ENCODE results near the gene CORO2B.
"Not testable (repeated sequence)": the region's sequence is repeated elsewhere in the genome, so short reads cannot be mapped to it uniquely, and the experiment has no call there.

CORO2B gene

DNA sequence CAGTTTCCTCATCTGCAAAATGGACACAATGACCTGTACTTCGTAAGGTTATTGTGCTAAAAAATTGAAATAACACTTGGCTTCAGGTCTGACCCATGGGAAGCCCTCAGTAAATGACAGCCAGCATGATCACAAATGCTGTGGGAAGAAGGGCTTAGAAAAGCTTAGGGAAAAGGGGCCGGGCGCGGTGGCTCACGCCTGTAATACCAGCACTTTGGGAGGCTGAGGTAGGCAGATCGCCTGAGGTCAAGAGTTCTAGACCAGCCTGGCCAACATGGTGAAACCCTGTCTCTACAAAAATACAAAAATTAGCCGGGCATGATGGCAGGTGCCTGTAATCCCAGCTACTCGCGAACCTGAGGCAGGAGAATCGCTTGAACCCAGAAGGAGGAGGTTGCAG, 102.0 kb downstream of the CORO2B start:
- DNase-seq = not testable (repeated sequence)

DNA sequence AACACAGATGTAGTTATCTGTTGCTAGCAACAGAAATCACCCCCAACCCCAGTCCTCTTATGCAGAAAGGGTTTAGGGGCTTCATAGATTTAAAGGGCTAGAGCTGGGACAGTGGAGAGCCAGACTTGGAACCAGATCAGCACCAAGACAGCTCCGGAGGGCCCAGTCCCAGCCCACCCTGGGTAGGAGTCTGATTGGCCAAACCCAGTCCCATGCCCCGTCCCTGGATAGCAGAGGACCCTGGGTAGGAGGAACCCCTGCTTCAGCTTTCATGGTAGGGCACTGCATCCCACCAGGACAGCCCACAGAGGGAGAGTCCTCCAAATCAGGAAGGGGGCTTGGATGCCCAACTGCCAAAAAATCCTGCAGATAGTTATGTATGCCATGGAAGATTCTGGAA, 103.0 kb downstream of the CORO2B start:
- DNase-seq = no peak

DNA sequence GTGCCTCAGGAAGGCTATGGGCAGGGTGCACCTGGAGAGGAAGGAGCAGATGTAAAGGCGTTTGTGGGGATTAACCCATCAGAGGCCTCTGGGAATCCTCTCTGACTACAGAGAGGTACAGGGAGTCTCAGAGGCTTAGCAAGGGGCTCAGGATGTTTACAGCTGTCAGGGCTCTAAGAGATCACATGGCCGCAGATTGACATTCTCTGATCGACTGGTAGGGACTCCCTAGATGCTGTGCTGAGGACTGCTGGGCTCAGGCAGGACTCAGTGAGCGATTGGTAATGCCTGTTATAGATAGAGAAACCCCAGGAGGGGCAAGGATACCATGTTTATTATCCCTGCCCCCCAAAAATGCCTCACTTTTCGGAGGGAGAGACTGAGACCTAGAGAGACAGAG, 103.5 kb downstream of the CORO2B start:
- DNase-seq = no peak

DNA sequence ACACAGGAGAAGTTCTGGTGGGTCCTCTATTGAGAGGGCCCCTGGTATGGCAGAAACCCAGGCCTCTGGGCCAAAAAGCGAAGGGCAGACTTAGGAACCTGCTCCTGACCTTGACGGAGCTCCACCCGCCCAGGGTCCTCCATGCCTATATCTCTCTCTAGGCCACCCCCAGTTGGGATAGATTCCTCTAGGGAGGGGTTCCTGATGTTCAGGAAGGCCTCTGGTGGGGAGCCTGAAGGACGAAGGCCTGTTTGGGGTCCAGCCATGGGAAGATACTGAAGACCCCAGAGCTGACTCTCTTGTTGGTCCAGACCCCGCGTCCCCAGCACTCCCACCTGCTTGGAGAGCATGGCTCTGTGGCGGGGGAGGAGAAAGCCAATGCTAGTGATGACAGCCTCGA, 104.2 kb downstream of the CORO2B start:
- DNase-seq = no peak

DNA sequence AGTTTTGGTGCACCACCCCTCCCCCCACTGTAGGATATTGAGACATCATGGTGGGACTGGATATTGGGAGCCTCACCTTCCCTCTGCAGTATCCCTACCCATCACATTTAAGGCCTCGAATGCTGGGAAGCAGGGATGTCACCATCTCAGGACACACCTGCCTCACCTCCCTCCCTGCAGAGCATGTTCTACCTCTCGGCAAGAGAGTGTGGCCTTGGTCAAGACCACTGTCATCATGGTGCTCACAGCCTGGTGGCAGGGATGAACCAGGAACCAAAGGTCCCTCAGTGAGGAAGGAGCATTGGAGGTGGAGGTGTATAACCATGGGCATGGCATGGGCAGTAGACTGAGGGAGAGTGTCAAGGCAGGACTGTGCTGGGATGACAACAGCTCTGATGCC, 104.8 kb downstream of the CORO2B start:
- no peak for DNase-seq

DNA sequence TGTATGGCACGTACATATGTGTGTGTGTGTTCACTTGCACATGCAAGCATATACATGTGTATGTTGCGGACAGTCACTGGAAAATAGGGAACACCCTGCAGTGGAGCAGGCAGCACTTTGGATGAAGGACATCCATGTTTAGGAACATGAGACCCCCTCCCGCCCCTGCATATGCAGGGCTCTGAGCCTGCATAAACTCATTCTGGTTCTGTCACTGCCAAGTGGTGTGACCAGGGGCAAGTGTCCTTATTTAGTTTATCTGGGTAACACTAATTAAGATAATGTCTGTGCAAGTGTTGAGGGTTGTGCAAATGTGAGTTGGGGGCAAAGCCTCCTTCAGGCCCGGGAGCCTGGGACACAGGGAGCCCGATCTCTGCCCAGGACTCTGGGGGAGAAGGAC, 105.7 kb downstream of the CORO2B start:
- DNase-seq = no peak

DNA sequence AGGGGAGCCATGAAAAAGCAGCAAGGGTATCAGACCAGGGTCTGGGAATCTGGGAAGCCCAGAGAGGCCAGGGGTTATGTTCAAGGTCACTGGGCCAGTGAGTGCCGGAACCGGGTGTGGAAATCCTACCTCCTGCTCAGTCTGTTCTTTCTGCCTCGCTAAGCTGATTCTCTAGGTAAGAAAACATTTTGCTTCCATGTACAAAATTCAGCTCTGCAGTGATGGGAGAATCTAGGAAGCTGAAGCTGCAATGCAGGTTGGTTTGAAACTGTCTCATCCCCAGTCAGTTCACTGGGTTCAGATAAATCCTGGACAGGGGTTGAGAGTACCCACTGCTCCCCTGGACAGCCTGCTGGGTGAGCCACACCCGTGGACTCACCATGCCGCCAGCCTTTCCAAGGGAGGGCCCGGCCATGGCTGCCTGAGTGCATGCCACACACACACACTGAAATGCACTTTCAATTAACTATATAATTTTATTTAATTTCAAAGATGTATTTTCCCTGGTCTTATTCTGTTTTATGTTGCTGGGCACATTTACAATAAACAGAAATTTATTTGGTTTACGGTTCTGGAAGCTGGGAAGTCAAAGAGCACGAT, 108.4 kb downstream of the CORO2B start:
- no peak for DNase-seq

DNA sequence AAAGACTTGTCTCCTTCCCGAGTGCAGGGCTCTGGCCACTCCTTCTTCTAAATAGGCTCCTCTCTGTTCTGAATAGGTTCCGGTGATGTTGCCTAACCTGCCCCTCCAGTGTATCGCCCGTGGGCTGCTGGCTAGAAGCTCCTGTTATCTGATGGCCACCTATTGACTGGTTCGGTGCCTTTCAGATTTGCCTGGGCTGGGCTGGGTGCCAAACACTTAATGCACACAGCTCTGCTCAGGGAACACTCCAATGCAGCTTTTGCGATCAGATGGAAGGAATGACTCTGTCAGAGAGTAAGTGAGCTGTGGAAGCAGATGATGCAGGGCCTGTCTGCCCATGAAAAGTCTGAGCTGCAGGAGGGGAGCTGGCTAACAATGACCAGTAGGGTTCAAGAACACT, 112.9 kb downstream of the CORO2B start:
- no peak for DNase-seq

DNA sequence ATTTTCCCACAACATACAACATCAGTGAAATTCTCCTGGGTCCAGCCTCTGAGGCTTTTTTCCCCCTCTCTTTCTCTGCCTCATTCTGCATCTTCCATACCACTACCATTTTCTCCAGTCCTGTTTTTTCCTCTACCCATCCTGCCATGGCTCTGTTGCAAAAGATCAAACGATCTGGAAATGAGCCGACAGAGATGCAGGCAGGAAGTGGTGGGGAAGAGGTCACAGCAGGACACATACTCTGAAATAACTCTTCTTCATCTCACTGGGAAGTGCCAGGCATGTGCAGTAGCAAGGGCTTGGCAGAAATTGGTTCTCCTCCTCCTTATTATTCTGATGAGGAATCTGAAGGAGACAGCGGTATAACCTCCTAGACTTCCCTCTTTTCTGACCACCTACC, 114.3 kb downstream of the CORO2B start:
- no peak for DNase-seq

DNA sequence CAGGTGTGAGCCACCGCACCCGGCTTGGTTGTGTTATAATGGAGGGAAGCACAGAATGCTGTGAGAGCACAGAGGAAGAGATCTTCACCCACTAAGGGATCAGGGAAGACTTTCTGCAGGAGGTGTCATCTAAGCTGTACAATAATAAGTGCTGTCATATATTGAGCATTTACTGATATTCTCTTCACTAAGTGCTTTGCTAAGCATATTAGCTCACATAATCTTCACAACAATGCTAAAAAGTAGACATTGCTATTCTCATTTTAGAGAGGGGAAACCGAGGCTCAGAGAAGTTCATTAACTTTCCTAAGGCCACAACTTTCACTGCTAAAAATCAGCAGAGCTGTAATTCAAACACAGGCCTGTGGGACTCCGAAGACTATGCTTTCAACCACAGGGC, 115.3 kb downstream of the CORO2B start:
- no peak for DNase-seq

DNA sequence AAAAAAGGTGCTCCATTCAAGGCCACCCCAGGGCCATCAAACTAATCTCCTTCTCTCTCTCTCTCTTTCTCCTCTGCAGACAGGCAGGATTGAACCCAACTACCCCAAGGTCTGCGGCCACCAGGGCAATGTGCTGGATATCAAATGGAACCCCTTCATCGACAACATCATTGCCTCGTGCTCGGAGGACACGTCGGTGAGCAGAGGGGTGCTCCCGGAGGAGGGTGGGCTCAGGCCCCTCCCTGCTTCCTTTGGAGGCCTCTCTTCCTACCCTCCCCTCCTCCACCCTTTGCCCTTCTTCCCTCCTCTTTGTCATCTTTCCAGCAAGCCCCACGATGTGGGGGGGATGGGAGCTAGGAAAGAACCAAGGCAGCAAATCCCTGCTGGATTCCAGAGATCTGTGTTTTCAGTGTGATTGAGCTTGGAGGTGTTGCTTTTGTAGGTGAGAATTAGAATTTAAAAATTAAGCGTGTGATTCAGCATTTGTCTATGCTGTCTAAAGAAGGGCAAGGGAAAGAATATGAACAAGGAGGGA, 116.3 kb downstream of the CORO2B start:
- no peak for DNase-seq

DNA sequence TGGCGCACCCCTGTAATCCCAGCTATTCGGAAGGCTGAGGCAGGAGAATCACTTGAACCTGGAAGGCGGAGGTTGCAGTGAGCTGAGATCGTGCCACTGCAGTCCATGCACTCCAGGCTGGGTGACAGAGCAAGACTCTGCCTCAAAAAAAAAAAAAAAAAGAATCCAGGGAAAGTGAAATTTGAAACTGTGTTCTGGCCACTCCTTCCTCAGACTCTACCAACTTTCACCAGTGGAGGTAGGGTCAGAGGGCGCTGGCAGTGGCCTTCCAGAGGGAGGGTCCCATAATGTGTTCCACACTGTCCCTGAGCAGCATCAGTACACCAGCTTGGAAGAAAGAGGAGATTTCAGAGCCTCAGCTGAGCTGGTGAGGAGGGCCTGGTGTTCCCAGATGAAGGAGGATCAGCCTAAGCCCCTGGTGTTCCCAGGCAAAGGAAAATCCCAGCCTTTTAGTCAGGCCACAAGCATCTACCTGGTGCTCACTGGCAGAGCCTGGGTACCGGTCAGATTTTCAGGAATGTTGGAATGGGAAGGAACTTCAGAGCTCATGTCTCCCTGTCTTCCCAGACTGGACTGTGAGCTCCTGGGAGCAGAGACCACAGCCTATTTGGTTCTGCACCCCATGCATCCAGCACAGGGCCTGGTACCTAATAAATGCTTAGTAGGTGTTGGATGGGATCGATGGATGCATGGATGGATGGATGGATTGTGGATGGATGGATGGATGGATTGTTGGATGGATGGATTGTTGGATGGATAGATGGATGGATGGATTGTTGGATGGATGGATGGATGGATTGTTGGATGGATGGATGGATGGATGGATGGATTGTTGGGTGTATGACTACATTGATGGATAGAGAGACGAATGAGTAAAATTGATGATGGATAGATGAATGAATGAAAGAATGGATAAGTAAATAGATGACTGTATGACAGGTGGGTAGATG, 117.9 kb downstream of the CORO2B start:
- DNase-seq = no peak

DNA sequence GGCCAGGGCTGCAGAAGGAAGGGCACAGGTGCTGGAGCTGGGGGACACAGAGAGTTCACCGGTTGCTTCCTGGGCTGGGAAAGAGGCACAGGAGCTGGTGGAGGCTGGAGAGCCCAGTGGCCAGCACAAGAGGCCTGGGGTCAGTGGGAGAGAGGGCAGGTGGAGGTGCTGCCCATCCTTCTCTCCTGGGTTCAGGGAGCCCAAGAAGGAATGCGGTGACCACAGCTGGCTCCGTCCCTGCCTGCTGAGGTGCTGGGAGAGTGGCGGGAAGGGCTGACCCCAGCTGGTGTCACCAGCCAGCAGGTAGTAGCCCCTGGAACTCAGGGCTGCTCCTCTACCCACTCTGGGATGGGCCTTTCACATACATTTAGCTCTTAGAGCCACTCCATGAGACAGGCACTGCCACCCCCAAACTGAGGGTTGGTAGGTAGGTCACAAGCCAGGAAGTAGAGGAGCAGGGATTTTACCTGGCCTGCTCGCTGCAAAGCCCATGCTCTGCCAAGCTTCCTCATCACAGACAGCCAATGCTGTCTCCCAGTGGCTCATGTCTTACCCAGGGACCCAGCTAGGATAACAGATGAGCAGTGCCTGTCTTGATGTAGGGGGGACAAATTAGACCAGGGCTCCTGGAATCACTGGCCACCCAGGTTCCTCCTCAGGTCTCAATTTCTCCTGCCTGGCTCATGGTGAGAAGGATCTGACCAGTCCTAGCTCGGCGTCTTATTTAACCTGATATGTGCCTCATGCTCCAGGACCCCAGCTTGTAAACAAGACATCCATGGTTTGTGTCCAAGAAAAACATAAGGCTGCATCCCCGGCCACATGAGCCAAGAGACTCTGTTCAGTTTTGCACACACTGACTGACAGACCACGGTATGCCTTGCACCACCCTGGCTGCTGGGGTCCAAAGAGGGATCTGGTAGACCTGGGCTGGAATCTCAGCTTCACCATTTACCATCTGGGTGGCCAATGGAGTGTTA, 119.2 kb downstream of the CORO2B start:
- DNase-seq = no peak

DNA sequence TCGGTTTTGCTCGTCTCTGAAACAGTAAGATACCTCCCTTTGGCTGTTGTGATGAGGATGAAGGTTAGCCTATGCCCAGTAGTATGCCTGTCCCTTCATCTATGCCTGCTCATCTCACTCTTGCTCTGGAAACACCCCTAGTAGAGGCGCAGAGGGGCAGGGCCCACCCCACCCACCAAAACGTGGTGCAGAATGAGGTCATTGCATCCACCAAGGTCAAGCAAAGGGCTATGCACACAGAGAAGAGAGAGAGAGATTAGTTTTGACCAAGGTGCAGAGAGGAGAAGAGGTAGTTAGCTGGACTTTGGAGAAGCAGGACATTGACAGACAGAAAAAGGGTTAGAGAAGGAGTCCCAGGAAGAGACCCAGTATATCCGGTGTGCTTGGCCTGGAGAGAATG, 119.9 kb downstream of the CORO2B start:
- no peak for DNase-seq

DNA sequence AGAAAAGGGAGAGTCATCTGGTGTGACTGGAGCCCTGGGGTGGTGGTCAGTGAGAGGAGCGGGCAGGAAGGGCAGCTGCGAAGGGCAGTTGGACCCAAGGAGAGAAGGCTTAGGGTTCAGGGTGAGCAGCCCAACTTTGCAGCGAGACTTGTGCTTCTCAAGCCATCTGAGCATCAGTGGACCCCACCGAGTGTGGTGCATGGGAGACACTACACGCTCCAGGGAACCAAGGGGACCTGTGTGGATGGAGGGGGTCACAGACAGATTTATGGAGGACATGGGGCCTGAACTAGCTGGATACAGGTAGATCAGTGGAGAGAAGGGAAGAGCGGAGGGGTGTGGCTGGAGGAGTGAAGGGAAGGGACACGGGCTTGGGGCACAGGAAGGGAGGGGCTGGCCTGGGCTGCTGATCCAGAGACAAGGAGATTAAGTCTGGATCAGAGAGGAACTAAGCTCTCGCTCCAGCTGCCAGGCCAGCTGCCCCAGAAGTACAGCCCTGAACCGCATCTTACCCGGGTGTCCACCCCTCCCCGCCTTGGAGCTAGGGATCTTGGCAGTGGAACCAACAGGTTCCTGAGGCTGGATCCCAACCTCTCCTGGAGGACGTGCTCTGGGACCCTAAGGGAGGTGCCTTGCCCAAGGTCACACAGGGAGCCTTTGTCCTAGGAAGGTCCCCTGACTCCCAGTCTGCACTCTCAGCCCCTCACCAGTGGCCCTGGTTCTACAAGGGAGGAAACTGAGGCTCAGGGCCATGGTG, 120.5 kb downstream of the CORO2B start:
- DNase-seq = no peak

DNA sequence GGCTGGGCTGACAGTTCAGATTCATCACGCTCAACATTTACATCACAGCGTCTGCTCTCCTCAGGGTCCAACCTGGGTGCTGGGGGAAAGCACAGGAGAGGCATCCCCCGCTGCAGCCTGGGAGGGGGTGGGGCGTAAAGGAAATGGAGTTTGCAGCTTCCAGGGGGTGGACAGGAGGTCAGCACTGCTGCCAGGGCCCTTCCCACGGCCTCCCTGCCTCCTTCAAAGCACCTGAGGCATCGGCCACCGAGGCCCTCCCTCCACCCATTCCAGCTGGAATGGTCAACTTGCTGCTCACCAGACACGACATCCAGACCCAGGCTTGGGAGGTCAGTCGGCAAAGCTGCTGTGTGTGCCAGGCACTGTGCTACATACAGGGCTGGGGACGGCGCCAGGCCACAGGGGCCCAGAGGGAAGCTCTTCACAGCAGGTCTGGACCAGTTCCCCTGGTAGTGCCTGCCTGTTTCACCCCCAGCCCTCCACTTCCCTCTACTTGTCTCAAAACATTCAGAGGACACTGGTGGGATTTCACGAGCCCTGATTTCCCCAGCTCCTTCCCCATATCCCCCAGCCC, 121.2 kb downstream of the CORO2B start:
- no peak for DNase-seq

DNA sequence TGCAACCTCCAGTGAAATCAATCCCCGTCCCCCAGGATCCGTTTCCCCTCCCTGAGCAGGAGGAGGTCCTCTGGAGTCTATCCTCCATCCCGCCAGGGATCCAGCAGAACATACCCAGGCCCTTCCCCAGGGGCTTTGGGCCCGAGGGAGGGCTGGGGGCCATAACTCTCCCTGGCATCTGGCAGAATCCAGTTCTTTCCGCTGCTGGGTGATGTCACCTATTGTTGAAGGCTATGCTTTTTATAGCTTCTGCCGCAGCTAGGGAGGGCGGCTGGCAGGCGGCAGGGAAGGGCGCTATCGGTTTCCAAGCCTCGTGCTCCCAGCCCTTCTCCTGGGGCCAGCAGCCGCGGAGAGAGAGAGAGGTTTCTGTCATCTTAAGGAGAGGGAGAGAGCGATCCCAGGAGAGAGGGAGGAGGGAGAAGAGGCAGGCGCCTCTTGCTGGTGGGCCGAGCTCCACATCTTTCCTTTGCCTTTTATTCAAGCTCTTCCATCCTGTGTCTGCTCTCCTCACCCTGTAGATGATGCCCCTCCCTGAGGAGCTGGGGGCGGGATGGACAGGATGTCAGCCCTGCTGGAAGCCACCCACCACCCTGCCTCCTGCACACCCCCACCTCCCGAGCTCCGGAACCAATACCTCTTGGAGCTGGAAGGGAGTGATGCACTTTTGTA, 121.8 kb downstream of the CORO2B start:
- no peak for DNase-seq

DNA sequence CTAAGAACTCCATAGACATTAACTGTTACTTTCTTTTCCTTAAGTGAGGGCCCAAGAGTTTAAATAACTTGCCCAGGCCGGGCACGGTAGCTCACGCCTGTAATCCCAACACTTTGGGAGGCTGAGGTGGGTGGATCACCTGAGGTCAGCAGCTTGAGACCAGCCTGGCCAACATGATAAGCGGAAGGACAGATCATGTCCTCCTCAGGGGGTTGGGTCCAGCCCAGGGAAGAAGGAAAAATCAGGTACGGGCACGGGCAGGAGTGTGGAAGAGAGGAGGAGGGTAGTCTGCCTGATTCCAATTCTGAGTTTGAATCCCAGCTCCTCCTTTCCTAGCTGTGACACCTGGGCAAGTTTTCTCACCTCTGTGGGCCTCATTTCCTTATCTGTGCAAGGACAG, 123.1 kb downstream of the CORO2B start:
- DNase-seq = no peak

DNA sequence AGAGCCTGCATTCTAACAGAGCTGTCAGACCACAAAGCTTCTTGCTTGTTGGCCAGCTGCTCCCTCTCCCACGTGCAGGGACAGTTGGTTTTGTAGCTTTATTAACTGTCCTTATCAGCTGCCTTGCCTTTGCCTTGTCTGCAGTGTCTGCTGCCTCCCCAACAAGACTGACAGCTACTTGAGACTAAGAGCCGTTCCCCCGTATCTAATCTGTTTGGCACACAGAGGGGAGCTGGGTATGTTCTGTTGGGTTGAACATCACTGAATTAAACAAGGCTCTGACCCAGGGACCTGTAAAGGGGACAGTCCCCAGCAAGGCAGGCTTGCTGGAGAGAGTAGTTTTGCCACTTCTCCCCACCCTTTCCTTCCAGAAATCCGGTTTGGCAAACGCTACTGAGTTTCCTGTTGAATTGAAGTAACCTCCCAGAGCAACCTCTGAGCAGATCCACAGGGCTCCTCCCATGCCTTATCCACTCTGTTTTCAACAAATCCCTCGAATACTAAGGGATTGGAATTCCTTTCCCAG, 125.8 kb downstream of the CORO2B start:
- DNase-seq = no peak

DNA sequence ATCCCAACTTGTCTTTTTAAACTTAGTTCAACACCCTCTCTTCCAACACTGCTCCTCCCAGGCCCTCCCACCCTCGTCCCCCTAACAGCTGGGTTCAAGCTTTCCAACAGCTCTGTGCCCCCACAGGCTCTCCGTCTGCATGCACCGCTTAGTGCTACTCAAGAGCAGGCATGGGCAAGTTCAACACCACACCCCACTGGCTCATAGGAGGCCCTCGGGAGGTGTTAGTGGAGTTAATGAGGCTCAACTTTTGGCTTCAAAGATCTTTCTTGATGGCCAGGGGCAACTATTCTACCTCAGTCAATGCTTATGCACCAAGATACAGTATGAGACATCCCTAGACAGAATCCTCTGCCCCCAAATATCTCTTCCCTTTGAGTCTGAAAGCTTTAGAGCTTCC, 127.5 kb downstream of the CORO2B start:
- DNase-seq = no peak

DNA sequence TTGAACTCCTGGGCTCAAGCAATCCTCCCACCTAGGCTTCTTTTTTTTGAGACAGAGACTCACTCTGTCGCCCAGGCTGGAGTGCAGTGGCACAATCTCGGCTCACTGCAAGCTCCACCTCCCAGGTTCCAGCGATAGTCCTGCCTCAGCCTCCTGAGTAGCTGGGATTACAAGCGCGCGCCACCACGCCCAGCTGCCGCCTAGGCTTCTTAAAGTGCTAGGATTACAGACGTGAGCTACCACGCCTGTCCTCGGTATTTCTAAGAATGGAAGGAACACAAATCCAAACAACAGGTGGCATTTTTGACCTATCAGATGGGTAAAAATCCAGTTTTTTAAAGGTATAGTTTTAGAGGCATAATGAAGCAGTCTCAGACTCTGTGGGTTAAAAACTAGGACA, 128.1 kb downstream of the CORO2B start:
- DNase-seq = no peak

All from GOT3 (cell line).